ENCODE data around the gene ARL3.
"Not testable (repeated sequence)": the region's sequence is repeated elsewhere in the genome, so short reads cannot be mapped to it uniquely, and the experiment has no call there.

ARL3 gene

GRCh38 chr10:102713814-102714620 lies at the start of gene ARL3:
Gene ARL3 (minus strand): TSS chr10:102714397. CDS start chr10:102714275, 122 bp downstream.
- DNase-seq: peak; percentile 96 to 97
- TF ChIP-seq POLR2A (IDR thresholded peaks at IDR 0.05; ENCODE audit: low read length) (peak; percentile 46), GATA1 (IDR thresholded peaks at IDR 0.05; ENCODE audit: low read depth, low read length) (no peak)

DNA sequence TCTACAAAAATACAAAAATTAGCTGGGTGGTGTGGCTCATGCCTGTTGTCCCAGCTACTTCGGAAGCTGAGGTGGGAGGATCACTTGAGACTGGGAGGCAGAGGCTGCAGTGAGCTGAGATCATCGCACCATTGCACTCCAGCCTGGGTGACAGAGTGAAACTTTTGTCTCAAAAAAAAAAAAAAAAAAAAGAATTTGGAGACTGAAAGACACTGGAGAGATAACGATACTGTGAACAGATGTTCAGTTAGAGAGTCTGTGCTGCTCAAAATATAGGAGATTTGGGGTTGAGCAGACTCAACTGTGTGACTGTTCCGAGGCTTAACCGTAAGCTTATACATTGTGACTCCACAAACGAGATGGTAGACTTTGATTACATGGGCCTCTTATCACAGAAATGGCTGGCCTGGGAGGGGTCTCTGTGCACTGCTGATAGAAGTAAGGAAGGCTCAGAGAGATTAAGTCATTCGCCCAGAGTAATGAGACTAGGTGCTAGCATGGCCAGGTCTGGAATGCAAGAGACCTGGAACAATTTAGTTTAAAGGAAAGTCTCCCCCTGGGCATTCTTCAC lies 48.9 kb upstream of the ARL3 start:
- DNase-seq: peak; percentile 91 to 97
- TF ChIP-seq GATA1 (IDR thresholded peaks at IDR 0.05; ENCODE audit: low read depth, low read length) (peak; percentile 34), POLR2A (IDR thresholded peaks at IDR 0.05; ENCODE audit: low read length) (peak; percentile 80)

GRCh38 chr10:102762401-102763015 lies 48.3 kb upstream of the ARL3 start:
- no peak for TF ChIP-seq POLR2A (IDR thresholded peaks at IDR 0.05; ENCODE audit: low read length)
- TF ChIP-seq GATA1 (IDR thresholded peaks at IDR 0.05; ENCODE audit: low read depth, low read length): no peak
- no peak for DNase-seq

GRCh38 chr10:102761981-102762380 lies 47.8 kb upstream of the ARL3 start:
- DNase-seq: no peak
- TF ChIP-seq GATA1 (IDR thresholded peaks at IDR 0.05; ENCODE audit: low read depth, low read length): no peak
- no peak for TF ChIP-seq POLR2A (IDR thresholded peaks at IDR 0.05; ENCODE audit: low read length)

GRCh38 chr10:102759497-102760210 lies 45.5 kb upstream of the ARL3 start:
- no peak for DNase-seq
- TF ChIP-seq POLR2A (IDR thresholded peaks at IDR 0.05; ENCODE audit: low read length) (no peak), GATA1 (IDR thresholded peaks at IDR 0.05; ENCODE audit: low read depth, low read length) (no peak)

- not testable (repeated sequence) for DNase-seq
Measured at GRCh38 chr10:102758933-102759262, 44.7 kb upstream of the ARL3 start.

- TF ChIP-seq POLR2A (IDR thresholded peaks at IDR 0.05; ENCODE audit: low read length): no peak
- TF ChIP-seq GATA1 (IDR thresholded peaks at IDR 0.05; ENCODE audit: low read depth, low read length): no peak
- no peak for DNase-seq
Measured at GRCh38 chr10:102758240-102758932, 44.2 kb upstream of the ARL3 start.

DNA sequence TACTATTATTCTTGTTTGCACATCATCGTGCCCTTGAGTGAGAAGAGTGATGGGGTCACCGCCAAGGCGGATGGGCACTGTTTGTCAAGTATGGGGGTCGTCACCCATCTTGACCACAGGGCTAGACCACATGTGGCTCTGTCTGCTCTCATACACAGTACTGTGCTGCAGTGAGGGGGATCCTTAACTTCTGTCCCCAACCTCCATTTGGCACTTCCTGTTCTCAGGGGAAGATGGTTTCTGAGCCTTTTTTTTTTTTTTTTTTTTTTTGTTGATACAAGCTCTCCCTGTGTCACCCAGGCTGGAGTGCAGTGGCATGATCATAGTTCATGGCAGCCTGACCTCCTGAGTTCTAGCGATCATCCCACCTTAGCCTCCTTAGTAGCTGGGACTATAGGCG lies 43.1 kb upstream of the ARL3 start:
- no peak for TF ChIP-seq GATA1 (IDR thresholded peaks at IDR 0.05; ENCODE audit: low read depth, low read length)
- TF ChIP-seq POLR2A (IDR thresholded peaks at IDR 0.05; ENCODE audit: low read length): no peak
- DNase-seq: no peak

DNA sequence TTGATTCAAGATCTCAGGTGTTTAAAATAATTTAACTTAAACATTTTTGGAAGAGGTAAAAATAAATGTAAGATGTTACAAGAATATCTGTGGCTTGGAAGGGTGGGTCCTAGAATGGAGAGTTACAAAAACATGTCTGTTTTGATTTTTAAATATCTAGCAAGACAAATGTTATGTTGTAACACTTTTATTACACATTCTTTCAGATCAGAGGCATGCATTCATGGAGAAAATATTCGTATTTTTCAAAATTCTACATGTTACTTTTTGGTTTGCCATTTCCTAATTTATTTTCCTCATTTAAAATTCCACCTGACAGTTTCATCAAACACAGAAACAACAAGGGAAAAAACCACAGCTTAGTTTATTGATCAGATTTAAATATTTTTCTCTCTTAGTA lies 39.5 kb upstream of the ARL3 start:
- TF ChIP-seq POLR2A (IDR thresholded peaks at IDR 0.05; ENCODE audit: low read length) (no peak), GATA1 (IDR thresholded peaks at IDR 0.05; ENCODE audit: low read depth, low read length) (no peak)
- DNase-seq: no peak

DNA sequence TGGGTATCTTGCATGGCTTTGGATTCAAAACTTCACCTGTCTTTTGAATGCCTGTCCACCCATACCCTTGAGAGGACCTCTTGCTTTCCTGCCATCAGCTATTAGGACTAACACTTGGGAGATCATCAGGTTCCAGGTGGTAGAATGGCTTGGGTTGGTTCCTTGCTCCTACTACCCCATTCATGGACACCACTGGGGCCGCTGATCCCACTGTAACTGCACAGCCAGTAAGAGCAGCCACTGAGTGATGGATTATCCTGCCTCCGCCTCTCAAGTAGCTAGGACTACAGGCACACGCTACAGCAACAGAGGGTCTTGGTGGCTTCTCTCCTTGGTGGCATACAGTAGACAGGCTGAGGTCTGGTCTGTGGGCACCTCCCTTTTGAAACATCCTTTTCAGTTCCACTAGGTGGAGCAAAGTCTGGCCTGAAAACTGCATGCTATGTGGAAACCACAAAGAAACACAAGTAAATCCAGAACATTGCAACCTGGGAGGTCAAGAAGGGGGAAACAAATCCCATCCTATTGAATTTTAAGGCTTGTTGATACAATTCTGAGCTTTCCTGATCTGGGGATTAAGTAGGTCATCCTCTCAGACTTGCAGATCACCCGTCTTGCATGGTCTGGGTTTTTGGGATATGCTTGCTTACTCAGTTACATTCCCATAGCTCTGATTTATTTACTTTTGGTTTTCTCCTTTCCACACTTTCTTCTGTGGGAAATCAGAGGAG lies 38.9 kb upstream of the ARL3 start:
- TF ChIP-seq POLR2A (IDR thresholded peaks at IDR 0.05; ENCODE audit: low read length) (no peak), GATA1 (IDR thresholded peaks at IDR 0.05; ENCODE audit: low read depth, low read length) (no peak)
- peak; percentile 63 to 64 for DNase-seq

GRCh38 chr10:102752266-102752930 lies 38.2 kb upstream of the ARL3 start:
- no peak for DNase-seq
- TF ChIP-seq POLR2A (IDR thresholded peaks at IDR 0.05; ENCODE audit: low read length) (no peak), GATA1 (IDR thresholded peaks at IDR 0.05; ENCODE audit: low read depth, low read length) (no peak)

DNA sequence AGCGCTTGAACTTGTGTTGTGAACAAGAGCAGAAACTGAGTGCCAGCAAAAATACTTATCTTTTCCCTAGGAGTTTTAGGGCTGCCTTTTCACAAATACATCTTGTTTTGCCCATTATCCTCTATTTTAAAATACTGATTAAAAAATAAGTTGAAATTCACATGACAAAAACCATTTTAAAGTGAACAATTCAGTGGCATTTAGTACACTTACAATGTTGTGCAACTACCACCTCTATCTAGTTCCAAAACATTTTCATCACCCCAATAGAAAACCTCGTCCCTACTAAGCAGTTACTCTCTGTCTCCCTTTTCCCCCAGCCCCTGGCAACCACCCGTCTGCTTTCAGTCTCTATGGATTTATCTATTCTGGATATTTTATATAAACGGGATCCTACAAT lies 31.0 kb upstream of the ARL3 start:
- DNase-seq: no peak
- TF ChIP-seq POLR2A (IDR thresholded peaks at IDR 0.05; ENCODE audit: low read length): no peak
- TF ChIP-seq GATA1 (IDR thresholded peaks at IDR 0.05; ENCODE audit: low read depth, low read length): no peak

Measured in erythroblast (primary cell).